HL-60/S4 treated with phorbol 12-myristate 13-acetate at 8.2 ng/mL for 4 days and 3 days (cell line): ENCODE measurements around the gene TCF15.

Experiments used
- in situ Hi-C: fragments of 300-500 bp; cut with MboI; formaldehyde crosslinking; loops from 2 replicates; pipeline ENCODE4 v1.15.0; 2022; ENCODE audit warnings: low sequenced_read_pairs

Gene TCF15

DNA sequence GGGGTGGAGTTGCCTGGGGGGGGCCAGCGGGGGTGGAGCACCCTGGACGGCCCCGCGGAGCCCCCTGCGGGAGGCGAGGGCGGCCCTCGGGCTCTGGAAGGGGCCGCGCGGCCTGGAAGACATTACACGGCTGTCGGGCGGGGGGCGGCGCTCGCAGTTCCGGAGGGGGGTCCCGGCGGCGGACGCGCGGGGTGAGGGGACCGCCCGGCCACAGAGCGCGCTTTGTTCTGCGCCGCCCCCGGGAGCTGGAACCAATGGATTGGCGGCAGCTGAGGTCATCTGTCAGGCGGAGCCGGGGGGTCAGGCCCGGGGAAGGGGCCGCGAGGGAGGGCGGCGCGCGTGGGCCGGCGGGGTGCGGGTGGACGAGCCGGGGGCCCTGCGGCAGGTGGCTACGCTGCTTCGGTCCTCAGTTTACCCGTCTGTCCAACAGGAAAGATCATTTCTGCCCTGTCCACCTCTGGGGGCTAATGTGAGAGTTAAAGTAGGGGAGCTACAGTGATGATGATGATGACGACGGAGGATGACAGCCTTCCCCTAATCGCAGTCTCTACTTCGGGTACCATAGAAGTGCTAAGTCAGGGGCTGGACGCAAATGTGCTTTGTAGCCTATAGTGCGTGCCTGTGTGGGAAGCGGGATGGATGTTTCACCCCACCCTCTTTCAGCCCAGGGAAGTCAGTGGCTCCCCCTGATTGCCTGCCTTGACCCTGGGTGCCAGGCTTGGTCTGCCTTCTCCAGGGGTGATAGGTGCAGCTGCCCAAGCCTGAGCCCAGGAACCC lies 32.5 kb upstream of the TCF15 start:
- in situ Hi-C loops, result loop anchor here (10.0 kb wide), 1 partner anchor 78 kb away; no protein-coding TSS in a partner anchor

DNA sequence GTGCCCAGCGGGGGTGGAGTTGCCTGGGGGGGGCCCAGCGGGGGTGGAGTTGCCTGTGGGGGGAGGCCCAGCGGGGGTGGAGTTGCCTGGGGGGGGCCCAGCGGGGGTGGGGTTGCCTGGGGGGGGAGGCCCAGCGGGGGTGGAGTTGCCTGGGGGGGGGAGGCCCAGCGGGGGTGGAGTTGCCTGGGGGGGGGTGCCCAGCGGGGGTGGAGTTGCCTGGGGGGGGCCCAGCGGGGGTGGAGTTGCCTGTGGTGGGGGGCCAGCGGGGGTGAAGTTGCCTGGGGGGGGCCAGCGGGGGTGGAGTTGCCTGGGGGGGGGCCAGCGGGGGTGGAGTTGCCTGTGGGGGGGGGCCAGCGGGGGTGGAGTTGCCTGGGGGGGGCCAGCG lies 31.9 kb upstream of the TCF15 start:
- in situ Hi-C loops, result loop anchor here (10.0 kb wide), 1 partner anchor 77 kb away; no protein-coding TSS in a partner anchor

DNA sequence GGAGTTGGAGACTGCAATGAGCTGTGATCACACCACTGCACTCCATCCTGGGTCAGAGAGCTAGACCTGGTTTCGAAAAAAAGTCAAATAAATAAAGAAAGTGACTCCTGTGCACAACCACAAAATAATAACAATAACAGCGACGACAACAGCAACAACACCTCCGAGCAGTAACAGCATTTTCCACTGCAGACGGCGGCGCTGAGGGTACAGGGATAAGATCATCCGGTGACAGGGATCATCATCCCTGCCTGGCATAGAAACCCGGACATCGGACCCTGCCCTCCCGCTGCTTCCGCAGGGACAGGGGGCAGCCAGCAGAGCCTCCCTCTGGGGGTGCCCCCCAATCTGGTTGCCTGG lies 31.4 kb upstream of the TCF15 start:
- in situ Hi-C loops, result loop anchor here (10.0 kb wide), 1 partner anchor 77 kb away; no protein-coding TSS in a partner anchor

DNA sequence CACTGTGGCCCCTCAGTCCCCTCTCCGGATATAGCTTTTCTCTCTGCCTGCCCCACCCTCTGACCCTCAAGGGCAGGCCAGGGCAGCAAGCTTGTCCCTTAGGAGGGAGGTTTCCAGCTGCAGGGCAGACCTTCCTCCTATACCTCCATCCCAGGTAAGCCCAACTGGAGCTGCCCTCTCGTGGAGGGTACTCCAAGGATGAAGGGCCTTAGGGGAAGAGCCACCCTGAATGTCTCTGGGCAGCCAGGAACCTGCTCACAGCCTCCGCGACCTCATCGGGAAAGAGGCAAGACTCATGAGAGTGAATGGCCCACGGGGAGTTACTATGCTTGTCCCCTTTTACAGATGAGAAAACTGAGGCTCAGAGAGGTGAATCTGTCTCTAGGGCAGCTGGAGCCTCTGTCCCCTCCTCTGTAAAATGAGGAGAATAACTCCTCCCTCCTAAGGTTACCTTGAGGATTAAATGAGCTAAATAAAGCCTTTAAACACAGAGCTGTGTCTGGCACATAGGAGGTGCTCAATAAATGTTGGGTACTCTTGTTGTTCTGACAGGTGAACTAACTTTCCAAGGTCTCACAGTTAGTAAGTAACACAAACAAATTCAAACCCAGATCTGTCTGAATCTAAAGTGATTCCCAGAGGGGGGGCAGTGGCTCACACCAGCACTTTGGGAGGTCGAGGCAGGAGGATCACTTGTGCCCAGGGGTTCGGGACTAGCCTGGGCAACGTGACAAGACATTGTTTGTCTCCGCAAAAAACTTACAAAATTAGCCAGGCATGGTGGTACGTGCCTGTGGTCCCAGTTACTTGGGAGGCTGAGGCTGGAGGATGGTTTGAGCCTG lies 30.8 kb upstream of the TCF15 start:
- in situ Hi-C loops, result loop anchor here (10.0 kb wide), 1 partner anchor 76 kb away; no protein-coding TSS in a partner anchor

DNA sequence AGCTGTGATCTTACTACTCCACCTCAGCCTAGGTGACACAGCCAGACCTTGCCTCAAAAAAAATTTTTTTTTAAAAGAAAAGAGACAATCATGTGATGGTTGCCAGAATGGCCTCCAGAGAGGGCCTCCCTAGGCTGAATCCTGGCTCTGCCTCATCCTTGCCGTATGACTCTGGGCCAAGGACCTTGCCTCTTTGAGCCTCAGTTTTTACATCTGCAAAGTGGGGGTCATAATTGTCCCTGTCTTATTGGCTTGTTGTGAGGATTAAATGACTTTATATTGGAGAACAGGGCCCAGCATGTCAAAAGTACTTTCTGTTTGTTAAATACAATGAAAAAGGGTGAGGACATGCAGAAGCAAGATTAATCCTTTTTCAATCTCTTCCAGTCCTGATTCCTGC lies 28.5 kb upstream of the TCF15 start:
- in situ Hi-C loops, result no loop called here

DNA sequence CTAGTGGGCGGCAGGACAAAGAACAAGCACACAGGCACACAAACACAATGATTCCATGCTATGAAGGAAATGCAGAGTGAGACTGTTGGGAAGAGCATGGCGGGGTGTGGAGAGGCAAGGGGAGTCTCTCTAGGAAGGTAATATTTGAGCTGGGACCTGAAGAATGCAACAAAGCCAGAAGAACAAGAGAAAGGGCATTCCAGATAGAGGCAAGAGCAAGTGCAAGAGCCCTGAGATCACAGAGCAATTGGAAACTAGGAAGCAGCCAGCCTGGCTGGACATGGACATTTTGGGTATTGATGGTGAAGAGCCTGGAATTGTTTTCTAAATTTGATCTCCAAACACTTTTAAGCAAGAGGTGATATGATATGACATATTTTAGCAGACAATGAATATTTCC lies 27.4 kb upstream of the TCF15 start:
- in situ Hi-C loops, result no loop called here

DNA sequence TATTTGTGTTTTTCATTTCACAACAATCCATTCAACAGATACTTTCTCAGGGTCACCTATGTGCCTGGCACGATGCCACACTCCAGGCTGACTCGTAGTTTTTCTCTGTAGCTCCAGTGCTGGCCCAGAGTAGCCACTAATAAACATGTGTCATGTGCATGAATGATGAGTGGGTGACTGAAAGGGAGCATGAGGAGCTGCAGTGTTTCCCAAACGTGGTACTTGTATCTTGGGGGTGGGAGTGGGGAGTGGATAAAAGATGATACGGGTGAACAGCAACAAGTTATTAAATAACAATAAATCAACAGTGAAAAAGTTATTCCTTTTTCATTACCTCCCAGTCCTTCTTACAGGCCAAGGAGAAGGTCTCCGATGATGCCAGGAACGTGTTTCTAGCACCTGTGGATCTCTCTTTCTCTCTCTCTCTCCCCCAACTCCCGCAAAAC lies 25.8 kb upstream of the TCF15 start:
- in situ Hi-C loops, result no loop called here

DNA sequence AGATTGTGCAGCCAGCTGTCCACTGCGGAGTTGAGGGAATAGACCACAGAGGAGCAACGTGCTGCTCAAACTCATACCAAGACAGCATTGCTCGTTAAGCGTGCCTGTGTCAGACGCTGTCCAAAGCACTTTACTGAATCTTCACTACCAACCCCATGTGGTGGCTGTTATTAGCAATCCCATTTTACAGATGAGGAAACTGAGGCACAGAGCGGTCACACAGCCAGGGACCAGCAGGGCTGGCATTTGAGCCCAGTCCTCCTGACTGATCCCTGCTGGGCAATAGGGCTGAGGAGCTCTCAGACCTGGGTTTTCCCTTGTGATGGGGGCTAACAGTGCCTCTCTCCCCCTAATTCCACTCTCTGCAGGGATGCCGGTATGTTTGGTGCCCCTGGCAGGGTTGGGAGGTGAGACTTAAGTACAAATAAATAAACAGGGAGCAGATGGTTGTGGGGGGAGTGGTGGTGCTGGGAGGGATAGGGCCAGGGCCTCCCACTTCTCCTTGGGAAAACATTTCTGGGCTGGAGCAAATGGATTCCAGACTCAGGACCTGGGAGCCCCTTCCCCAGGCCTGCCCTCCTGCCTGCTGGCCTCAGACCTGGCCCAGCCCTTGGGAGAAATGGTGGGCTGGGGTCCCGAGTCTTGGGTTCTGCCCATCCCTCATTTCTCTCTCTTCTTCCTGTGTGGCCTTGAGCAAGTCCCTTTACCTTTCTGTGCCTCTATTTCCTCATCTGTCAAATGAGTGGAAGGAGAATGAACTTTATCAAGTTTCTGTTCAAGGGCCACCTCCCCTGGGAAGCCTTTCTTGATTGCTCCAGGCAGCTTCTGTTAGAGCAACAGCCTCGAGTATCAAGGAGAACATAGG lies 25.2 kb upstream of the TCF15 start:
- in situ Hi-C loops, result no loop called here

DNA sequence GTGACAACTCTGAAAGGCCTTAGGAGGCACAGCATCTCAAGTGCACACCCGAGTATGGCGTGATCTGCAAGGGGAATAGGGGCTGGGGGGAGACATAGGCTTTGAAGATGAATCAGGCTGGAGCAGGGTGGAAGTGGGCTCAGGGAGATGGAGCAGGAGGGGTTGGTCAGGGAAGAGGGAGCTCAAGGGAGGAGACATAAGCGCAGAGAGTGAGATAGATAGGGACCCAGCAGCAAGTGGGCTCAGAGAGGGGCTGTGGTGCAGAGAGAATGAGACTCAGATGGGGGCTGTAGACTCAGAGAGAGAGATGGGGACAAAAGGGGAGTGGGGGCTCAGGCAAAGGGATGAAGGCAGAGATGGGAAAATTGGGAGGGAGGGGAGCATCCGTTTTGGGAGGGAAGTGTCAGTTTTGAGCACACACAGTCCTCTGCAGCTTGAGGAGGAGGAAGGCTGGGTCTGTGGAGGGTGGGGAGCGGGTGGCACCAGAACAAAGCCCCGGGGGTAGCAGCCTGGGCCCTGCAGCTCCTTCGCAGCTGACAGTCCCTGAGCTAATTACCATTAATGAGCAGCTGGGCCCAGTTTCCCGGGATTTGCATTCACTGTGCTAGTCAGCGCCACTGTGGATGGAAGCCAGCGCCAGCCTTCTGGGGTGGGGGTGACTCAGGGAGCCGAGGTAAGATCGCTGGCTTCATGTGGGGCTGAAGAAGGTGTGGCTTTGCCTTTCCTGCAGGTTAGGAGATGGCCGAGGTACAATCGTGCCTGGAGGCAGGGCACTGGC lies 24.2 kb upstream of the TCF15 start:
- in situ Hi-C loops, result no loop called here

DNA sequence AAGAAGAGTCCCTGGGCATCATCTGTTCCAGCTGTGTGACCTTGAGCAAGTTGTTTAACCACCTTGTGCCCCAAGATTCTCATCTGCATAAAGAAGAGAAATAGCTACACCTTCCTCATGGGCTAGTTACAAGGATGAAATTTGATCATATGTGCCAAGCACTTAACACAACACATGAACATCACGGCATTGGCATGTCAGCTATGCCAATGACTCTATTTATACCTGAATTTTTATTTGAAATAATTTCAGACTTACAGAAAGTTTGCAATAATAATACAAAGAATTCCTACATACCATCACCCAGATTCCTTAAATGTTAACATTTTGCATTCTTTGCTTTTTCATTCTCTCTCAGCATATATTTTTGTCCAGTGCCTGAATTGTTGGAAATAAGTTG lies 21.0 kb upstream of the TCF15 start:
- in situ Hi-C loops, result no loop called here

DNA sequence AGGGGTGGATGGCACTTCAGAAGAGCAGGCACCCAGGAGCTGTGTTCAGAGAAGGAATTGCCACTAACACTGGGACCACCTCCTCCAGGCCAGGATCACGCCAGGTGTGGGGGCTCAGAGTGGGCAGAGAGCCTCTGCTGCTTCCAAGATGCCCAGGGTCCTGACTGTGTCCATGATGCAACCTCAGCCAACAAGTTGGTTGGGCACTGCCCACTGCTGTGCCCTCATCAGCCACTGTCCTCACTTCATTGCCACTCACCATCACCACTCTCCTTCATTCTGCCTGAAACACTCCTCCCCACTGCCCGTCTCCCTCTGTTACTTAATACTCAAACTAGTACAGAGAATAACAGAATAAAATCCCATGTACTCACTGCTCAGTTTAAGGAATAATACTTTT lies 16.5 kb upstream of the TCF15 start:
- in situ Hi-C loops, result no loop called here

DNA sequence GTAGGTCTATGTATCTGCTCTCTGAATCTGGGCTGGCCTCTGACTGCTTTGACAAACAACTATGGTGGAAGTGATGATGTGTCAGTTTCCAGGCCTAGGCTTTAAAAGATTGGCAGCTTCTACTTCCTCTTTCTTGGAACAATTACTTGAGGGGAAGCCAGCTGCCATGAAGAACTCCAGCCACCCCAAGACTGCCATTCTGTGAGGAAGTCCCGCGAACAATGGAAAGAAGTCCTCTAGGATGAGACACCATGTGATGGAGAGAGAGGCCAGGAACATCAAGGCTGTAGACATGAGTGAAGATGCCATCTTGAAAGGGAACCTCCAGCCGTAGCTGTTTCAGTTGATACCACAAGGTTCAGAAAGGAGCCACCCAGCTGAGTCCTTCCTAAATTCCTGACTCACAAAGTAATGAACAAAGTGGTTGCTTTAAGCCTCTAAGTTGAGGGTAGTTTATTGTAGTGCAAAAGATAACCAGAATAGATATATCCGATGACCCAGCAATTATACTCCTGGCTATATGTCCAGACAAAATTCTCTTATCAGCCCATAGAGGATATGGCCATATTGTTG lies 15.3 kb upstream of the TCF15 start:
- in situ Hi-C loops, result no loop called here

DNA sequence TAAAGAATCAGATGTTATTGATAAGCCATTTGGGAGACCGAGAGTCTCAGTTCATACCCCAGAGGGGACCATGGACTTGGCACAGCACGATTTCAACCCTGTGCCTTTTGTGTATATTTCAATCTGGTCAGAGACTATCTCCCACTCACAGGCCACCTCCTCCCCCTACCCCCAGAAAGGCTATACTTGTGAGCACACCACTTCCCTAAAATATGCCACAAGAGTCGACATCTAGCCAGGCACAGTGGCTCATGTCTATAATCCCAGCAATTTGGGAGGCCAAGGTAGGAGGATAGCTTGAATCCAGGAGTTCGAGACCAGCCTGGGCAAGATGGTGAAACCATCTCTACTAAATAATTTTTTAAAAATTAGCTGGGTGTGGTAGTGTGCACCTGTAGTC lies 13.6 kb upstream of the TCF15 start:
- in situ Hi-C loops, result no loop called here

DNA sequence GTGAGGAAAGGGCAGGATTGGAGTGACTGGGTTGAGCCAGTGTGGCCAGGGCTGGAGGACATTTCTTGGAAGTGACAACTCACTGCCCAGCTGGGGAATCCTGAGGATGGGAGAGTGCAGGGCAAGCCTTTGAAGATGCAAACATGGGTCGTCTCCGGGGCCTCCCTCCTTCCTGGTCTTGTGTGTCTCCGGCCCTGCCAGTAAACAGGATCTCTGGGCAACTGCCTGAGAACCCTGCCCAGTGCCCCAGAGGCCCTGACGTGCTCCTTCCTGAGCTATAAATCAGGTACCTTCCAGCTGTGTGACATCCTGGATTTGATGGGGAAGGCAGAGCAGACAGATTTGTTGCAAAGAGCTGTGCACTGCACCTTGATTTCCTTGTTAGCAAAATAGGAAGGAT lies 12.9 kb upstream of the TCF15 start:
- in situ Hi-C loops, result no loop called here

DNA sequence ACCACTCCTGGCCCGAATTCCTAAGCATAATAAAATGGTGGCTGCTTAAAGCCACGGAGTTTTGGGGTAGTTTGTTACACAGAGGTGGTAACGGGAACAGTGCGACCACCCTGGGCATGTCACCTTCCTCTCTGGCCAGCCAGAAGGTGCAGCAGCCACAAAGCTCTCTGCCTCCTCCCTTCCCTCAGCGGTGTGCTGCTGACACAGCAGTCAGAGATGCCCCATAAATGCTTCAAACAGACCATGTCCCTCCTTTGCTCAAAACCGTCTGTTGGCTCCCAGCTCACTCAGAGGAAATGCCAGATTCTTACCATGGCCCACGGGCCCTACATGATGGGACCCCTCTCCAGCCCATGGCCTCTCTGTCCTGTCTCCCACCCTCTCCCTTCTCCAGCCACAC lies 12.1 kb upstream of the TCF15 start:
- in situ Hi-C loops, result no loop called here

DNA sequence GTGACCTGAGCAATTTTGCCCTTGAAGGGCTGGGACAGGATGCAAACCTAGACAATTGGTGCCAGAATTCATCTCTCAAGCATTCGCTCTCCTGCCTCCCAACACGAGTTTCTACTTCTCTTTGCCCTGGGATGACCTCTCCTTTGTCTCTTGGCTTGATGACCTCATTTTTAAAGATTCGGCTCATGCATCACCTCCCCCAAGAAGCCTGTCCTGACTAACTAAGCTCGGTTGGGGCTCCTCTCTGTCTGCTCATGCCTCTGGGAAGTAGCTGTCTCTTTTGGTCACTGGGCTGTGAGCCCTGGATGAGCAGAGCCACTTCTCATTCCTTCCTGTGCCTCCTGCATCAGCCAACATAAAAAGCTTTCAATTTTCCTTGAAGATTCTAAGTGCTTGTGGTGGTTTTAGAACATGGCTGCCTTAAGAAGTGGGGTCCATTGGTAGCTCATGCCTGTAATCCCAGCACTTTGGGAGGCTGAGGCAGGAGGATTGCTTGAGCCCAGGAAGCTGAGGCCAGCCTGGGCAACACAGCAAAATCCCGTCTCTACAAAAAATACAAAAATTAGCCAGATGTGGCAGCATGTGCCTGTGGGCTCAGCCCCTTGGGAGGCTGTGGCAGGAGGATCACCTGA lies 11.1 kb upstream of the TCF15 start:
- in situ Hi-C loops, result no loop called here

DNA sequence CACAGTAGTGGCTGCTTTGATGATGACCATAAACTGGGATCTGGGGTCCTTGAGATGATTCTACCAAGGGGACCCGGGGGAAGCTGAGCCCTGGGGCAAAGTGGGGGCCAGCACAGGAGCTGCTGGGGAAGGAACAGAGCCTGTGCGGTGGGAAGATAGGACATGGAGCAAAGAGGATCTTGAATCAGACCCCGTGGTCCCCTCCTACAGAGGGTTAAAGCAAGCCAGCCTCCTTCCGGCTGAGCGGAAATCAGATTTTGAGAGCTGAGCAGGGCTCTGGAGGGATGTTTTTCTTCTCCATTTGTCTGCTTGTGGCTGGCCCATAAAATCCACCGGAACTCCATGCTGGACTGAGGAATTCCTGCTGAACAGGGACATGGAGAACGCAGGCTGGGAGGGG lies 10.1 kb upstream of the TCF15 start:
- in situ Hi-C loops, result no loop called here

DNA sequence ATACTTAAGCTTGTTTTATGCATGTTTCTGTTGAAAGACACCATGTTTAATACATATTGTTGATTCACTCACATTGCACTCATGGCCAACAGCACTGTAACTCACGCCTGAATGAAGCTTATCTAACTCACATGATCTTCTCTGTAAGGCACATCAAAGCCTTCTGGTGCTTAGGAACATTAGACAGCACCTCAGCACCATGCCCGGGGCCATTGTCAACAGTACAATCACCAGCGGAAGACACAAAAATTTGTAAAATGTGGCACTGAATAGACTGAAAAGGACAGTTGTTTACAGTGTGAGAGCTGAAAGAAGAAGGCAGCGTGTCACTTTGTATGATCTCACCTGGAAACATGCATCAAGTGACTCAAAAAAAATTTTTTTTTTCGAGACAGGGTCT lies 8.9 kb upstream of the TCF15 start:
- in situ Hi-C loops, result no loop called here

DNA sequence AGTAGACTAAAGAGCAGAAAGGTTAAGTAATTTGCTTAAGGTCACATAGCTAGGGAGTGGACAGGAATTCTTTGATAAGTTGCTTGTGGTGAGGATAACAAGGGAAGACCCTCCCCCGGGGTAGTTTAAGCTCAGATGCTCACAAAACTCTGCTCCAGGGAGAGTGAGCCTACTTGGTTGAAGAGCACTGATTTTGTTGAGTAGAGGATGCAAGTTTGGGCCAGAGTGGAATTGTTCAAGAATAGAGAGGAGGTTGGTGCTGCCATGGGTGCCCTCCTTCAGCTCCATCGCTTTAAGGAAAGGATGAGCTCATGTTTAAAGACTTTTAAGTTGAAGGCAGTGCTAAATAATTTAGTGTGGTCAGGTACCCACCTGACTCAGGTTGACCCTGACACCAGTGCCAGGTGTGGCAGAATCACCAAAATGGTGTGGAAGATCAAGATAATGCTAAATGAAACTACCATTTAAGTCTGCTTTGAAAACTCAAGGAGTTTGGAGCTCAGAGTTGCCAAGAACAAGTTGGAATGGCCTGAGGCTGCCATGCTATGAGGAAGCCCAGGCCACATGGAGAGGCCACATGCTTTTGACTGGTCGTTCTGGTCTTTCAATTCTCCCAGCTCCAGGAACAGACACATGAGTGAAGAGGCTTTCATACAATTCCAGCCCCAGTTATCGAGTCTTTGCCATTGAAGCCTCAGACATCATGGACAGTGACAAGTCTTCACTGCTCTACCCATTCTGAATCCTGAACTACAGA lies 8.0 kb upstream of the TCF15 start:
- in situ Hi-C loops, result no loop called here
